HEK293 (cell line): ENCODE results near the gene TOMT.
A peak's percentile ranks its signal among the peaks of the same experiment; 100 is the strongest.

ENCODE experiments used
- CTCF ChIA-PET: fragments of 350-600 bp; formaldehyde crosslinking; extraction: SDS; loops from one replicate; lab custom pipeline; 2021; ENCODE audit warnings: antibody characterized with exemption; lab: Yijun Ruan, JAX
- POLR2A ChIA-PET: fragments of 300-600 bp; formaldehyde crosslinking; extraction: SDS; loops from one replicate; lab custom pipeline; 2020; ENCODE audit warnings: antibody characterized with exemption, inconsistent platforms; lab: Yijun Ruan, JAX
- H3K27ac ChIP-seq: fragments of 200-500 bp; sonication (Bioruptor generic); 2 replicates; pipeline ENCODE4 v1.5.1; 2014; ENCODE audit warnings: low read depth, low read length, control low read depth, inconsistent platforms; ENCODE audit errors: extremely low read depth
- H3K36me3 ChIP-seq, 2 experiments: fragments of 200-500 bp in 1 of 2; sonication (Bioruptor generic) in 1 of 2; 1 replicate in 1 of 2; 2 replicates in 1 of 2; pipeline ENCODE4 v1.5.1; 2014 to 2017; ENCODE audit warnings: inconsistent platforms in 2 of 2, low read length in 2 of 2; ENCODE audit not compliant: control insufficient read depth in 2 of 2, insufficient read depth in 1 of 2
- H3K4me1 ChIP-seq: fragments of 200-500 bp; sonication (Bioruptor generic); 2 replicates; pipeline ENCODE4 v1.5.1; 2014; ENCODE audit warnings: mild to moderate bottlenecking, low read length, inconsistent platforms; ENCODE audit not compliant: control insufficient read depth, insufficient read depth
- H3K4me3 ChIP-seq: 2 replicates; pipeline ENCODE4 v1.5.1; 2011; ENCODE audit warnings: low read depth, mild to moderate bottlenecking, control low read depth, low read length, moderate library complexity
- H3K9me3 ChIP-seq: fragments of 200-500 bp; sonication (Bioruptor generic); 2 replicates; pipeline ENCODE4 v1.5.1; 2014; ENCODE audit warnings: low read depth, low read length, inconsistent platforms; ENCODE audit not compliant: control insufficient read depth, insufficient read depth
- GFI1B ChIP-seq: fragments of 450-650 bp; formaldehyde crosslinking; IDR thresholded peaks from 2 replicates; pipeline ENCODE4 v1.5.1; 2016; ENCODE audit warnings: missing biosample characterization, missing genetic modification characterization
- KLF17 ChIP-seq: fragments of 450-650 bp; formaldehyde crosslinking; IDR thresholded peaks from 2 replicates; pipeline ENCODE4 v1.5.1; 2016; ENCODE audit warnings: missing biosample characterization, missing genetic modification characterization
- KLF7 ChIP-seq: fragments of 450-650 bp; formaldehyde crosslinking; IDR thresholded peaks from 2 replicates; pipeline ENCODE4 v1.5.1; 2016; ENCODE audit warnings: missing biosample characterization, missing genetic modification characterization, borderline replicate concordance
- KLF9 ChIP-seq: fragments of 450-650 bp; formaldehyde crosslinking; IDR thresholded peaks from 2 replicates; pipeline ENCODE4 v1.5.1; 2016; ENCODE audit warnings: missing biosample characterization, missing genetic modification characterization, low read depth
- SCRT1 ChIP-seq: fragments of 450-650 bp; formaldehyde crosslinking; IDR thresholded peaks from 2 replicates; pipeline ENCODE4 v1.5.1; 2016; ENCODE audit warnings: missing biosample characterization, missing genetic modification characterization, borderline replicate concordance
- SCRT2 ChIP-seq: fragments of 450-650 bp; formaldehyde crosslinking; IDR thresholded peaks from 2 replicates; pipeline ENCODE4 v1.5.1; 2016; ENCODE audit warnings: missing biosample characterization, missing genetic modification characterization
- SP7 ChIP-seq: fragments of 450-650 bp; formaldehyde crosslinking; IDR thresholded peaks from 2 replicates; pipeline ENCODE4 v1.5.1; 2016; ENCODE audit warnings: missing biosample characterization, missing genetic modification characterization
- ZNF146 ChIP-seq: fragments of 450-650 bp; formaldehyde crosslinking; IDR thresholded peaks from 2 replicates; pipeline ENCODE4 v1.5.1; 2016; ENCODE audit warnings: missing biosample characterization, missing genetic modification characterization
- ZNF169 ChIP-seq: fragments of 450-650 bp; formaldehyde crosslinking; IDR thresholded peaks from 2 replicates; pipeline ENCODE4 v1.5.1; 2016; ENCODE audit warnings: missing biosample characterization, missing genetic modification characterization
- ZNF221 ChIP-seq: fragments of 450-650 bp; formaldehyde crosslinking; IDR thresholded peaks from 2 replicates; pipeline ENCODE4 v1.5.1; 2017; ENCODE audit warnings: missing biosample characterization, missing genetic modification characterization, borderline replicate concordance
- ZNF292 ChIP-seq: fragments of 450-650 bp; formaldehyde crosslinking; IDR thresholded peaks from 2 replicates; pipeline ENCODE4 v1.5.1; 2016; ENCODE audit warnings: low read depth, missing biosample characterization, missing genetic modification characterization, borderline replicate concordance
- ZNF560 ChIP-seq: fragments of 450-650 bp; formaldehyde crosslinking; IDR thresholded peaks from 2 replicates; pipeline ENCODE4 v1.5.1; 2017; ENCODE audit warnings: missing biosample characterization, missing genetic modification characterization, borderline replicate concordance
- ZNF629 ChIP-seq: fragments of 450-650 bp; formaldehyde crosslinking; IDR thresholded peaks from 2 replicates; pipeline ENCODE4 v1.5.1; 2017; ENCODE audit warnings: missing biosample characterization, missing genetic modification characterization
- ZSCAN16 ChIP-seq: fragments of 450-650 bp; formaldehyde crosslinking; IDR thresholded peaks from 2 replicates; pipeline ENCODE4 v1.5.1; 2016; ENCODE audit warnings: missing biosample characterization, missing genetic modification characterization
- TF ChIP-seq, protein P1 (sequence below): fragments of 450-650 bp; formaldehyde crosslinking; conservative IDR thresholded peaks from 2 replicates; pipeline ENCODE4 v1.5.1; 2016; ENCODE audit warnings: low read depth, missing biosample characterization, missing genetic modification characterization
- TF ChIP-seq, protein P2 (sequence below): fragments of 450-650 bp; formaldehyde crosslinking; IDR thresholded peaks from 2 replicates; pipeline ENCODE4 v1.5.0; 2017; ENCODE audit warnings: missing biosample characterization, missing genetic modification characterization, borderline replicate concordance

Gene TOMT

GRCh38 chr11:72144807-72145565, 39.3 kb downstream of the TOMT start:
- Histone ChIP-seq H3K9me3 (no peaks in the 10 kb centered on the region), H3K27ac (no peak overlapping the region), H3K4me1 (no peaks in the 10 kb centered on the region), H3K36me3 (no peaks in the 10 kb centered on the region), H3K4me3 (no peak overlapping the region)
- CTCF ChIA-PET: interaction anchor here (0.6 to 2.9 kb wide), 27 partner anchors 8 to 1738 kb away, joined by 3 to 35 read pairs (median 5); no protein-coding TSS in a partner anchor
- TF ChIP-seq ZNF560 (tag by site-specific recombination) (no peak), SCRT2 (tag by site-specific recombination) (peak; percentile 83), KLF7 (no peak), ZNF629 (no peak), SCRT1 (0 out of 2 replicates have a peak, but pooled peaks have one; percentile 30), ZNF221 (tag by site-specific recombination) (no peak)
- POLR2A ChIA-PET: interaction anchor here (1.2 to 1.3 kb wide), 2 partner anchors 33 to 120 kb away, joined by 3 to 10 read pairs; partner anchors contain the start of gene ANAPC15

GRCh38 chr11:72146625-72147024, 40.9 kb downstream of the TOMT start:
- ChIA-PET CTCF (interaction anchor here (0.6 to 1.9 kb wide), 7 partner anchors 14 to 381 kb away, joined by 3 to 7 read pairs (median 3); no protein-coding TSS in a partner anchor), POLR2A (no interaction called here)
- no peak for TF ChIP-seq KLF17 (tag by site-specific recombination)
- TF ChIP-seq ZNF292 (tag by site-specific recombination): no peak
- TF ChIP-seq, protein P1, sequence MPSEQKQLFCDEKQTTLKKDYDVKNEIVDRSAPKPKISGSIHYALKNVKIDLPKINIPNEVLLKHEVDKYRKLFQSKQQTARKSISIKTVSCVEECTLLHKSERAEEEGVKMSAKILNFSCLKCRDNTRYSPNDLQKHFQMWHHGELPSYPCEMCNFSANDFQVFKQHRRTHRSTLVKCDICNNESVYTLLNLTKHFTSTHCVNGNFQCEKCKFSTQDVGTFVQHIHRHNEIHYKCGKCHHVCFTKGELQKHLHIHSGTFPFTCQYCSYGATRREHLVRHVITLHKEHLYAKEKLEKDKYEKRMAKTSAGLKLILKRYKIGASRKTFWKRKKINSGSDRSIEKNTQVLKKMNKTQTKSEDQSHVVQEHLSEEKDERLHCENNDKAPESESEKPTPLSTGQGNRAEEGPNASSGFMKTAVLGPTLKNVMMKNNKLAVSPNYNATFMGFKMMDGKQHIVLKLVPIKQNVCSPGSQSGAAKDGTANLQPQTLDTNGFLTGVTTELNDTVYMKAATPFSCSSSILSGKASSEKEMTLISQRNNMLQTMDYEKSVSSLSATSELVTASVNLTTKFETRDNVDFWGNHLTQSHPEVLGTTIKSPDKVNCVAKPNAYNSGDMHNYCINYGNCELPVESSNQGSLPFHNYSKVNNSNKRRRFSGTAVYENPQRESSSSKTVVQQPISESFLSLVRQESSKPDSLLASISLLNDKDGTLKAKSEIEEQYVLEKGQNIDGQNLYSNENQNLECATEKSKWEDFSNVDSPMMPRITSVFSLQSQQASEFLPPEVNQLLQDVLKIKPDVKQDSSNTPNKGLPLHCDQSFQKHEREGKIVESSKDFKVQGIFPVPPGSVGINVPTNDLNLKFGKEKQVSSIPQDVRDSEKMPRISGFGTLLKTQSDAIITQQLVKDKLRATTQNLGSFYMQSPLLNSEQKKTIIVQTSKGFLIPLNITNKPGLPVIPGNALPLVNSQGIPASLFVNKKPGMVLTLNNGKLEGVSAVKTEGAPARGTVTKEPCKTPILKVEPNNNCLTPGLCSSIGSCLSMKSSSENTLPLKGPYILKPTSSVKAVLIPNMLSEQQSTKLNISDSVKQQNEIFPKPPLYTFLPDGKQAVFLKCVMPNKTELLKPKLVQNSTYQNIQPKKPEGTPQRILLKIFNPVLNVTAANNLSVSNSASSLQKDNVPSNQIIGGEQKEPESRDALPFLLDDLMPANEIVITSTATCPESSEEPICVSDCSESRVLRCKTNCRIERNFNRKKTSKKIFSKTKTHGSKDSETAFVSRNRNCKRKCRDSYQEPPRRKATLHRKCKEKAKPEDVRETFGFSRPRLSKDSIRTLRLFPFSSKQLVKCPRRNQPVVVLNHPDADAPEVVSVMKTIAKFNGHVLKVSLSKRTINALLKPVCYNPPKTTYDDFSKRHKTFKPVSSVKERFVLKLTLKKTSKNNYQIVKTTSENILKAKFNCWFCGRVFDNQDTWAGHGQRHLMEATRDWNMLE (tag by site-specific recombination): no peak
- no peak for TF ChIP-seq KLF9 (tag by site-specific recombination)
- no peak for TF ChIP-seq ZNF169 (tag by site-specific recombination)
- no peak for TF ChIP-seq ZNF146
- TF ChIP-seq GFI1B (tag by site-specific recombination): no peak
- no peak for TF ChIP-seq SP7 (tag by site-specific recombination)
- no peak for TF ChIP-seq ZSCAN16
- TF ChIP-seq, protein P2, sequence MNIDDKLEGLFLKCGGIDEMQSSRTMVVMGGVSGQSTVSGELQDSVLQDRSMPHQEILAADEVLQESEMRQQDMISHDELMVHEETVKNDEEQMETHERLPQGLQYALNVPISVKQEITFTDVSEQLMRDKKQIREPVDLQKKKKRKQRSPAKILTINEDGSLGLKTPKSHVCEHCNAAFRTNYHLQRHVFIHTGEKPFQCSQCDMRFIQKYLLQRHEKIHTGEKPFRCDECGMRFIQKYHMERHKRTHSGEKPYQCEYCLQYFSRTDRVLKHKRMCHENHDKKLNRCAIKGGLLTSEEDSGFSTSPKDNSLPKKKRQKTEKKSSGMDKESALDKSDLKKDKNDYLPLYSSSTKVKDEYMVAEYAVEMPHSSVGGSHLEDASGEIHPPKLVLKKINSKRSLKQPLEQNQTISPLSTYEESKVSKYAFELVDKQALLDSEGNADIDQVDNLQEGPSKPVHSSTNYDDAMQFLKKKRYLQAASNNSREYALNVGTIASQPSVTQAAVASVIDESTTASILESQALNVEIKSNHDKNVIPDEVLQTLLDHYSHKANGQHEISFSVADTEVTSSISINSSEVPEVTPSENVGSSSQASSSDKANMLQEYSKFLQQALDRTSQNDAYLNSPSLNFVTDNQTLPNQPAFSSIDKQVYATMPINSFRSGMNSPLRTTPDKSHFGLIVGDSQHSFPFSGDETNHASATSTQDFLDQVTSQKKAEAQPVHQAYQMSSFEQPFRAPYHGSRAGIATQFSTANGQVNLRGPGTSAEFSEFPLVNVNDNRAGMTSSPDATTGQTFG (tag by site-specific recombination): no peak
- no peaks in the 10 kb centered on the region for H3K9me3 ChIP-seq
- H3K4me1 ChIP-seq: no peaks in the 10 kb centered on the region
- H3K36me3 ChIP-seq: no peaks in the 10 kb centered on the region
- H3K27ac ChIP-seq: no peak overlapping the region
- no peak overlapping the region for H3K4me3 ChIP-seq
